MV-4-11 (cell line): Measurements from ENCODE around the gene ARMC10.
"Not testable (repeated sequence)": the region's sequence is repeated elsewhere in the genome, so short reads cannot be mapped to it uniquely, and the experiment has no call there.

Experiments
- DNase-seq: peaks from one replicate; lab custom pipeline; 2025; lab: John Stamatoyannopoulos, UW

The ARMC10 gene

GRCh38 chr7:103074519-103075336 lies at the start of gene ARMC10, which contains the start of gene FBXL13:
TSS of gene ARMC10 (plus strand) at chr7:103075140. CDS start at chr7:103075273, 133 bp downstream.
TSS of gene FBXL13 (minus strand) at chr7:103074796.
- DNase-seq = peak; percentile 88

DNA sequence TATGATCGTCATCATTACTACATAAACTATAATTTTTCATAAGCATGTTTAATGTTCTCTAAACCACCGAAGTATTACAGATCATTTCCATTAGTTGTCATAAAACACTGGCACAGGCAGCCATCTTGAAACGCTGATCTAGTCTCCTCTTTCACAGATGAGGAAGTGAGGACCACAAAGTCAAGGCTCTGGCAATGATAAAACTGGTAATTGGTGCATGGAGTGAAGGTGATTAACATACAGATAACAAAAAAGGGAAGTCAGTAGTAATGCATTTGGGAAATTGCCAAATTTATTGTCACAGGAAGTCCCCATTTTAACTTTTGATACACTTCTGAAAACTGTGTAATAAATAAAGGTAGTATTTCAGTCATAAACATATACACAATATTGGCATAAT lies 49.6 kb upstream of the ARMC10 start:
- DNase-seq = peak; percentile 91

- DNase-seq = no peak
Observed at GRCh38 chr7:103031024-103031423, 43.9 kb upstream of the ARMC10 start.

GRCh38 chr7:103031781-103032180 lies 43.2 kb upstream of the ARMC10 start:
- no peak for DNase-seq

DNA sequence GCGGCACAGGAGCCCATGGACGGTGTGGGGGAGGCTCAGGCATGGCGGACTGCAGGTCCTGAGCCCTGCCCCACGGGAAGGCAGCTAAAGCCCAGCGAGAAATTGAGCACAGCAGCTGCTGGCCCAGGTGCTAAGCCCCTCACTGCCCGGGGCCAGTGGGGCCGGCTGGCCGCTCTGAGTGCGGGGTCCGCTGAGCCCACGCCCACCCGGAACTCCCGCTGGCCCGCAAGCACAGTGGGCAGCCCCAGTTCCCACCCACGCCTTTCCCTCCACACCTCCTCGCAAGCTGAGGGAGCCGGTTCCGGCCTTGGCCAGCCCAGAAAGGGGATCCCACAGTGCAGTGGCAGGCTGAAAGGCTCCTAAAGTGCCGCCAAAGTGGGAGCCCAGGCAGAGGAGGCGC lies 40.6 kb upstream of the ARMC10 start:
- not testable (repeated sequence) for DNase-seq

DNA sequence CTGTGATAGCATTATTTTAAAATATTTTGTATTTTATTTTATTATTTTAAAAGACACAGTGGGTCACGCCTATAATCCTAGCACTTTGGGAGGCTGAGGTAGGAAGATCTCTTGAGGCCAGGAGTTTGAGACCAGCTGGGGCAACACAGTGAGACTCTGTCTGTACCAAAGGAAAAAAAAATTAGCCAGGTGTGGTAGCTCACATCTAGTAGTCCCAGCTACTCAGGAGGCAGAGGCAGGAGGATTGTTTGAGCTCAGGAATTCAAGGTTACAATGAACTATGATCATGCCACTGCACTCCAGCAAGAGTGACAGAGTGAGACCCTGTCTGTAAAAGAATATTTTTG lies 37.5 kb upstream of the ARMC10 start:
- no peak for DNase-seq

DNA sequence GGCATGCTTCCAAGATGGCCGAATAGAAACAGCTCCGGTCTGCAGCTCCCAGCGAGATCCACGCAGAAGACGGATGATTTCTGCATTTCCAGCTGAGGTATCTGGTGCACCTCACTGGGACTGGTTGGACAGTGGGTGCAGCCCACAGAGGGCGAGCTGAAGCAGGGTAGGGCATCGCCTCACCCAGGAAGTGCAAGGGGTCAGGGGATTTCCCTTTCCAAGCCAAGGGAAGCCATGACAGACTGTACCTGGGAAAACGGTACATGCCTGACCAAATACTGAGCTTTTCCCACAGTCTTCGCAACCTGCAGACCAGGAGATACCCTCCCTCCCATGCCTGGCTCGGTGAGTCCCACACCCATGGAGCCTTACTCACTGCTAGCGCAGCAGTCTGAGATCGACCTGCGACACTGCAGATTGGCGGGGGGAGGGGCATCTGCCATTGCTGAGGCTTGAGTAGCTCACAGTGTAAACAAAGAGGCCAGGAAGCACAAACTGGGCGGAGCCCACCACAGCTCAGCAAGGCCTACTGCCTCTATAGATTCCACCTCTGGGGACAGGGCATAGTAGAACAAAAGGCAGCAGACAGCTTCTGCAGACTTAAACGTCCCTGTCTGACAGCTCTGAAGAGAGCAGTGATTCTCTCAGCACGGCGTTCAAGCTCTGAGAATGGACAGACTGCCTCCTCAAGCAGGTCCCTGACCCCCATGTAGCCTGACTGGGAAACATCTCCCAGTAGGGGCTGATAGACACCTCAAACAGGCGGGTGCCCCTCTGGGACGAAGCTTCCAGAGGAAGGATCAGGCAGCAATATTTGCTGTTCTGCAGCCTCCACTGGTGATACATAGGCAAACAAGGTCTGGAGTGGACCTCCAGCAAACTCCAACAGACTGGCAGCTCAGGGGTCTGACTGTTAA lies 36.9 kb upstream of the ARMC10 start:
- DNase-seq = not testable (repeated sequence)

DNA sequence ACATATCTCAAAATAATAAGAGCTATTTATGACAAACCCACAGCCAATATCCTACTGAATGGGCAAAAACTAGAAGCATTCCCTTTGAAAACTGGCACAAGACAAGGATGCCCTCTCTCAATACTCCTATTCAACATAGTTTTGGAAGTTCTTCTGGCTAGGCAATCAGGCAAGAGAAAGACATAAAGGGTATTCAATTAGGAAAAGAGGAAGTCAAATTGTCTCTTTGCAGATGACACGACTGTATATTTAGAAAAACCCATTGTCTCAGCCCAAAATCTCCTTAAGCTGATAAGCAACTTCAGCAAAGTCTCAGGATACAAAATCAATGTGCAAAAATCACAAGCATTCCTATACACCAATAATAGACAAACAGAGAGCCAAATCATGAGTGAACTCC lies 33.1 kb upstream of the ARMC10 start:
- peak; percentile 12 for DNase-seq

DNA sequence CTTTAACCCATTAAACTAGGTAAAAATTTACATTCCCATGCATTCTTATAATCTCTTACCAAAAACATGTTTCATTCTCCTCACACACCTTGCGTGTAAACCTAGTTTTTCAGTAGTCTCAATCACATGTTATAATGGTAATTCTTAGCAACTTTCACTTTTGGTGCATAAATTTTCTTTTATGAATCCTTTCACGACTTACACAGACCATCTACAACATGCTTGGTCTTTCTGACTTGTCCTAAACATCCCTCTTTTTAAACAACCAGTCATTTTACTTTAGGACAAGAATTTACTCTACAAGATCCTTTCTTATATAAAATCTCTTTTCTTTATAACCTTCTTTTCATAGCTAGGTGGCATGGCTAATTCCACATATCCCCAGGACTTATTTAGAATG lies 26.1 kb upstream of the ARMC10 start:
- peak; percentile 14 for DNase-seq

GRCh38 chr7:103051519-103051918 lies 23.4 kb upstream of the ARMC10 start:
- DNase-seq = no peak

GRCh38 chr7:103056006-103056405 lies 18.9 kb upstream of the ARMC10 start:
- not testable (repeated sequence) for DNase-seq

GRCh38 chr7:103058122-103058521 lies 16.8 kb upstream of the ARMC10 start:
- no peak for DNase-seq

GRCh38 chr7:103059471-103059870 lies 15.5 kb upstream of the ARMC10 start:
- DNase-seq = peak; percentile 51

GRCh38 chr7:103063895-103064294 lies 11.0 kb upstream of the ARMC10 start:
- no peak for DNase-seq

- DNase-seq = peak; percentile 67
Observed at GRCh38 chr7:103065667-103066066, 9.3 kb upstream of the ARMC10 start.

- no peak for DNase-seq
Observed at GRCh38 chr7:103068414-103069403, 6.2 kb upstream of the ARMC10 start.

- DNase-seq = no peak
Observed at GRCh38 chr7:103071000-103071399, 3.9 kb upstream of the ARMC10 start.

GRCh38 chr7:103073989-103074518 lies 886 bp upstream of the ARMC10 start:
- no peak for DNase-seq

DNA sequence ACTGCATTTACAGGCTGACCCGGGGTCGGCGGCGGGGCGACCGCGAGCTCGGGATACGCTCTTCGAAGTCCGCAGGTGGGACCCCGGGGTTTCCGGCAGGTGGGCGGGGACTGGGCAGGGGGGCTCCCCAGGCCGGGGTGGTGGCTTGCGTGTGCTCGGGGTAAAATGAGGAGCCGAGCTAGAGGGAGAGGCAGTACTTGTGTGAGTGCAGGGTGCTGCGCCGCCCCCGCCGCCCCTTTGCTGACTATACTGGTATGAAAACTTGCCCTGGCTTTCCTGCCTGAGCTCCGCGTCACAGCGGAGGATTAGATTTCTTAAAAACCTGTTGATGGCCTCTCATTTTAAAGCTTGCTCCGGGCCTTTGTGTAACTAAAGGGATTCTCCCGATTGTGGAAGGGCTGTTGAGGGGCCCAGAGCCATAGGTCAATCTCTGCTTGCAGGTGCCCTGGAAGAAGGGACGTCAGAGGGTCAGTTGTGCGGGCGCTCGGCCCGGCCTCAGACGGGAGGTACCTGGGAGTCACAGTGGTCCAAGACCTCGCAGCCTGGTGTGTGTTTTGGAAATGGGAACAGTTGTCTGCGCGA lies 488 bp downstream of the ARMC10 start:
- DNase-seq = no peak

DNA sequence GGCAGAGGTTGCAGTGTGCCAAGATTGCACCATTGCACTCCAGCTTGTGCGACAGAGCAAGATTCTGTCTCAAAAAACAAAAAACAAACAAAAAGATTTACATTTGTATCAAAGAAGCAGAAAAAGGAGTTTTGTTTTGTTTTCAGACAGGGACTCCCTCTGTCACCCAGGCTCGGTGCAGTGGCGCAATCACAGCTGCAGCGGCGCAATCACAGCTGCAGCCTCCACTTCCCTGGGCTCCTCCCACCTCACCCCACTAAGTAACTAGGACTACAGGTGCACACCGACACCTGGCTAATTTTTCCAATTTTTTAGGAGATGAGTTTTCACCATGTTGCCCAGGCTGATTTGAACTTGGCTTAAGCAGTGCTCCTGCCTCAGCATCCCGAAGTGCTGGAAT lies 1.8 kb downstream of the ARMC10 start:
- DNase-seq = peak; percentile 23

DNA sequence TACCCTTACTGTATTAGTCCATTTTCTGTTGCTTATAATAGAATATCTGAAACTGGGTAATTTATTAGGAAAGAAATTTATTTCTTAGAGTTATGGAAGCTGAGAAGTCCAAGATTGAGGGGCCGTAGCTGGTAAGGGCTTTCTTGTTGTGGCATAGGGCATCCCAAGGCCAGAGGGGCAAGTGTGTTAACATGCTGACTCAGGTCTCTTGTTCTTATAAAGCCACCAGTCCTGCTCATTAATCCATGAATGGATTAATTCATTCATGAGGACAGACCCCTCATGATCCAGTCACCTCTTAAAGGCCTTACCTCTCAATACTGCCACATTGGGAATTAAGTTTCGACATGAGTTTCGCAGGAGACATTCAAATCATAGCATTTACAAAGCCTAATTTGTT lies 2.4 kb downstream of the ARMC10 start:
- no peak for DNase-seq
